T-helper 2 cell treated with Interferon-gamma antibody and Interleukin-4, amounts not matched to agents 100 ng/mL and 5 ng/mL, for 36 hours (primary cell): Measurements from ENCODE around the gene PYGB. TPM values are rescaled to one million over a fixed set of nuclear protein-coding genes. Genes with fewer than 3 reads are reported as not detected.
"Not testable (repeated sequence)": the region's sequence is repeated elsewhere in the genome, so short reads cannot be mapped to it uniquely, and the experiment has no call there.

Source experiments
- intact Hi-C: fragments of 100-400 bp; cut with micrococcal nuclease; formaldehyde crosslinking; loops from one replicate; pipeline ENCODE4 v1.15.1; 2023
- total RNA-seq: library from RNA; stranded (reverse); gene quantifications from 2 replicates; pipeline ENCODE4 v1.2.3, GENCODE V29; 2022

Gene PYGB
- total RNA-seq, 1 donor from 2014 or later = 32.3 TPM

- intact Hi-C loops = no loop called here
Measured at GRCh38 chr20:25325997-25326396, 78.1 kb downstream of the PYGB start.

- intact Hi-C loops = no loop called here
Measured at GRCh38 chr20:25327521-25328235, 79.8 kb downstream of the PYGB start.

- intact Hi-C loops = no loop called here
Measured at GRCh38 chr20:25328954-25329498, 81.1 kb downstream of the PYGB start.

- intact Hi-C loops = not testable (repeated sequence)
Measured at GRCh38 chr20:25334972-25335371, 87.1 kb downstream of the PYGB start.

- intact Hi-C loops = no loop called here
Measured at GRCh38 chr20:25336561-25337422, 88.9 kb downstream of the PYGB start.

GRCh38 chr20:25338112-25339023, 90.5 kb downstream of the PYGB start:
- intact Hi-C loops = no loop called here

GRCh38 chr20:25339608-25340007, 91.7 kb downstream of the PYGB start:
- intact Hi-C loops = no loop called here

- intact Hi-C loops = no loop called here
Measured at GRCh38 chr20:25340380-25340779, 92.5 kb downstream of the PYGB start.

GRCh38 chr20:25341716-25342680, 94.1 kb downstream of the PYGB start:
- intact Hi-C loops = no loop called here

- intact Hi-C loops = no loop called here
Measured at GRCh38 chr20:25344634-25345033, 96.7 kb downstream of the PYGB start.

GRCh38 chr20:25345721-25346120, 97.8 kb downstream of the PYGB start:
- intact Hi-C loops = no loop called here

- intact Hi-C loops = no loop called here
Measured at GRCh38 chr20:25346349-25346748, 98.5 kb downstream of the PYGB start.

Other genes with a start within 250 kb of the PYGB start
- gene ACSS1, start 189.9 kb upstream of the PYGB start, total RNA-seq = 32.0 and 34.5 TPM in 2 replicates
- gene VSX1, start 165.9 kb upstream of the PYGB start, total RNA-seq = not detected in 2 replicates
- 38.2 and 39.0 TPM in 2 replicates for gene ENTPD6, start 52.4 kb upstream of the PYGB start, total RNA-seq
- 28.4 and 30.5 TPM in 2 replicates for gene ABHD12, start 142.8 kb downstream of the PYGB start, total RNA-seq
- 31.3 and 33.8 TPM in 2 replicates for gene GINS1, start 159.6 kb downstream of the PYGB start, total RNA-seq